Measurements from ENCODE around the gene BOD1. TPM values are rescaled to one million over a fixed set of nuclear protein-coding genes. Genes with fewer than 3 reads are reported as not detected.

The BOD1 gene
- total RNA-seq, 1 donor, result 68.9 TPM

DNA sequence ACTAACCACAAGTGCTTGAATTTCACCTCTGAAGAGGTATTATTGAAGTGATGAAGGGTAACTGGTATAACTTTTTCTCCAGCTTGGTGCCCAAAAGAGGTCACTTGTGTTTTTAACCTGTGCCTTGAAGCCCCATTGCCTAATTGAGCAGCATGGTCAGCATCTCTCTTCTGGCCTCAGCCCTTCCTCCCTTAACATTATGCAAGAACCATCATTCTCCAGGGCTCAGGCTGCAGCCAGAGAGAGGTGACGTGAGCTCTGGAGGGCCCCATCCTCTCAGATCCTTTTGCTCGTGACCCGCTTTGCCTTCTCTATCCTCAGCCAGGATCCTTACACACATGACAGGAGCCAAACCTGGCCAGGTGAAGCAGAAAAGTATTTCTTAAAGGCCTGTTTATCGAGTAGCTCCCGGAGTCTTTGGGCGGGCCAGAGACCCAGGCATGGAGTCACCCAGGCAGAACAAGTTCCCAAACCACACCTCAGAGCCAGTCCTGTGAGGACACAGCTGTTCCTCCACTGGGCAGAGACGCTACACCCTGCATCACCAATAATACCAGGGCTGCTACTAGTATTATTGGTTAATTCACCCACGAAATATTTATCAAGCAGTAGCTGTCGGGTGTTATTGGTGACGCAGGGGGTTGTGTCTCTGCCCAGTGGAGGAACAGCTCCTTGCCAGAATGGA is 29.6 kb upstream of the BOD1 start:
- TF ChIP-seq, protein P1, sequence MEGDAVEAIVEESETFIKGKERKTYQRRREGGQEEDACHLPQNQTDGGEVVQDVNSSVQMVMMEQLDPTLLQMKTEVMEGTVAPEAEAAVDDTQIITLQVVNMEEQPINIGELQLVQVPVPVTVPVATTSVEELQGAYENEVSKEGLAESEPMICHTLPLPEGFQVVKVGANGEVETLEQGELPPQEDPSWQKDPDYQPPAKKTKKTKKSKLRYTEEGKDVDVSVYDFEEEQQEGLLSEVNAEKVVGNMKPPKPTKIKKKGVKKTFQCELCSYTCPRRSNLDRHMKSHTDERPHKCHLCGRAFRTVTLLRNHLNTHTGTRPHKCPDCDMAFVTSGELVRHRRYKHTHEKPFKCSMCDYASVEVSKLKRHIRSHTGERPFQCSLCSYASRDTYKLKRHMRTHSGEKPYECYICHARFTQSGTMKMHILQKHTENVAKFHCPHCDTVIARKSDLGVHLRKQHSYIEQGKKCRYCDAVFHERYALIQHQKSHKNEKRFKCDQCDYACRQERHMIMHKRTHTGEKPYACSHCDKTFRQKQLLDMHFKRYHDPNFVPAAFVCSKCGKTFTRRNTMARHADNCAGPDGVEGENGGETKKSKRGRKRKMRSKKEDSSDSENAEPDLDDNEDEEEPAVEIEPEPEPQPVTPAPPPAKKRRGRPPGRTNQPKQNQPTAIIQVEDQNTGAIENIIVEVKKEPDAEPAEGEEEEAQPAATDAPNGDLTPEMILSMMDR (IDR thresholded peaks at IDR 0.05; ENCODE audit: insufficient read depth, low read length), result no peak
- no peak for DNase-seq (ENCODE audit: low read depth)
- no peak overlapping the region for H3K4me3 ChIP-seq (ENCODE audit: low read depth, low read length)

DNA sequence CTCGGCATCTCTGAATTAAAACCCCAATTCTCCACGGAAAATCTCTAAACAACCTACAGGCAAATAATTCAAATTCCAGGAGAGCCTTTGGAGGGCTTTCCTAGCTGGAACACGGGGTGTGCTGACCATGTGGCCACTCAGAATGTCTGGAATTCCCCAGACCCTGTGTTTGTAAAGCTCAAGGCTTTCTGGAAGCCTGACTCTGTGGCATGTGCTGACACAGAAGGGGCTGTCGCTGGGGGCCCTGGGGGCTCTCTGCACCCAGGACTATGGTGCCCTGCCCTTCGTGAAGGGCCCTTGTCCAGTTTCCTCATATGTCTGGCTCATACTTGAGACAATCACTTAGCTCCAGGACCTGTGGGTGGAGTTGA is 29.0 kb upstream of the BOD1 start:
- TF ChIP-seq, protein P1 (IDR thresholded peaks at IDR 0.05; ENCODE audit: insufficient read depth, low read length), result no peak
- DNase-seq (ENCODE audit: low read depth), result peak; percentile 30
- H3K4me3 ChIP-seq (ENCODE audit: low read depth, low read length), result no peak overlapping the region

DNA sequence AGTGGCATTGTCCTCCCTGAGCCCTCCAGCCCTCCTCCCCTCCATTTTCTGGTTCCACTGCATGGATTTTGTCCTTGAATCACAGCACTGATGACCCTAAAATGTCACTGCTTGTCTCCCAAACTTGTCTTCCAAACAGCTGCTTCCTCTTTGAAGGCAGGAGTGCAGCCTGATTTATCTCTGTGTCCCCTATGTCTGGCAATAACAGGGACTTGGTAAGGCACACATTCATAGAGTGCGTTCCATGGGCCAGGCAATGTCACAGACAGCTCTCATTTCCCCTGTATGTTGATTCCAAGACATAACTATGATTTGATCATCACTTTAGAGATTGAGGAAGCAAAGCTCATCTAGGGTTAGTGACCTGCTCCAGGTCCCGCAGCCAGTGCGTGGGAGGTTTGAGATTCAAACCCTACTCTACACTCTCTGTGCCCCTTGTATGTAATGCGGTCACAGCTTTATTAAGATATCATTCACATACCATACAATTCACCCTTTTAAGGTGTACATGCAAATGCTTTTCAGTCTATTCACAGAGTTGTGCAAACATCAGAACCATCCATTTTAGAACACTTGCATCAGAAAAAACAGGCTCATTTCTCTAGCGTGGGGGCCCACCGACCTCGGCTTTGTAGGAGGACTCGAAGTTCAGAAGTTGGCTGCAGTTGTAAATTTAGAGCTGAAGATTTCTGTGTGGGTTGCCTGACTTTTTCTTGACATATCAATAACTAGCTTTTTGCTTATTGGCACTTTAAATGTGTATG is 28.4 kb upstream of the BOD1 start:
- no peak overlapping the region for H3K4me3 ChIP-seq (ENCODE audit: low read depth, low read length)
- no peak for DNase-seq (ENCODE audit: low read depth)
- TF ChIP-seq, protein P1 (IDR thresholded peaks at IDR 0.05; ENCODE audit: insufficient read depth, low read length), result no peak

DNA sequence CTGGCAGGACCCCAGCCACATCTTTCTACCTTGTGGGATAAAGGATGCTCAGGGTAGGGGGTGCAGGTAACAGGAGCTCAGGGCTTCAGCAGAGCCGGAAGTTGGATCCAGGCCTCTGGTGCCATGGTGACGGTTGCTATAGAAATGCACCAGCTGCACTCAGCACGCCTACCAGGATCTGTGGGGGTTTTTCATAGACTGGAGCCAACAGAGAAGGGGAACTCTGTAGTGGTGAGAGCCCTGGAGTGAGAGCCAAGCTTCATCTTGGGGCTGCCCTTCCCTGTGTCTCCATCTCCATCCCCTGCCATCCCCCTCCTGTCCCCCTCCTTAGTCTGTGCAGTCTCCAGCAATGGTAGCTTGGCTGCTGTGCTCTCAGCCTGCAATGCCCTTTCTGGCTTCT is 27.5 kb upstream of the BOD1 start:
- DNase-seq (ENCODE audit: low read depth), result no peak
- TF ChIP-seq, protein P1 (IDR thresholded peaks at IDR 0.05; ENCODE audit: insufficient read depth, low read length), result no peak

DNA sequence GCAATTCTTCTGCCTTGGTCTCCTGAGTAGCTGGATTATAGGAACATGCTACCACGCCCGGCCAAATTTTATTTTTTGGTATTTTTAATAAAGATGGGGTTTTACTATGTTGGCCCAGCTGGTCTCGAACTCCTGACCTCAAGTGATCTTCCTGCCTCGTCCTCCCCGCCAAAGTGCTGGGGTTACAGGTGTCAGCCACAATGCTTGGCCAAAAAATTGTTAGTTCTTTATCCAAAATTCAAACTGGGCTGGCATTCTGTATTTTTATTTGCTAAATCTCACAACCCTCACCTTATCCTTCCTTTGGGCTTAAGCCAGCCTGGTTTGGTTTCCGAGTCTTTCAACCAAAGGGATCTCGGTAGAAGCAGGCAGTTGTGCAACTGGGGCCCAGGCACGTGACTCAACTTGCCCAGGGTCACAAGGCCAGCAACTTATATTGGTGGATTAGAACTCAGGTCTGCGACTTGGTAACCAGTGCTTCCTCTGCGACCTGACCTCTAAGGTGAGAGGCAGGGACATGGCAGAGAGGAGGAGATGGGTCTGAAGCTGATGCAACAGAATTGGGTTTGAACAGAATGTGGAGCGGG is 26.5 kb upstream of the BOD1 start:
- TF ChIP-seq, protein P1 (IDR thresholded peaks at IDR 0.05; ENCODE audit: insufficient read depth, low read length), result no peak
- H3K4me3 ChIP-seq (ENCODE audit: low read depth, low read length), result no peak overlapping the region

More for the DNA sequence above, 27.5 kb upstream of the BOD1 start:
- H3K4me3 ChIP-seq (ENCODE audit: low read depth, low read length), result no peak overlapping the region

DNA sequence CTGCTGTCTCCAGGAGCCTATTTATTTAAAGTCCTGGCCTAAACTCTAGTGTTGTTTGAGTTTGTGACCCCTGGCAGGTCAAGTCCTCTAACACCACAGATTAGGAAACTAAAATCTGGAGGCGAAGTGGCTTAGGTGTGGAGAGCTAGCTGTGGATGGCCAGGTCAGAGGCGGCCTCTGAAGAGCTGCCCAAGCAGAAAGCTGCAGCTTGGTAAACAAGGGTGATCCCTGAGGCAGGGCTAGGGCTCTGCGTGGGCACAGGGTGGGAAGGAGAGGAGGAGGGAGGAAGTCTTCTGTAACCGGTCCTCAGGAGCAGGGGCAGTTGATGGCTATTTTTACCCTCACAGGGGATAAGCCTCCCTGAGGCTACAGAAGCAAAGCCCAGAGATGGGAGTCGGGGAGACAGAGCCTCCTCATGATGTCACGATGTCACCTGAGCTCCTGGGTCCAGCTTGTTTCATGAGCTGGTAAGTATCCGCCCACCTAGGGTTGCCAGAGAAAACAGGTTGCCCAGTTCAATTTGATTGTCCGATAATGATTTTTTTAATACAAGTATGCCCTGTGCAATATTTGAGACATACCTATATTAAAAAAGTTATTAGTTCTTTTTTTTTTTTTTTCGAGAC is 25.9 kb upstream of the BOD1 start:
- no peak overlapping the region for H3K4me3 ChIP-seq (ENCODE audit: low read depth, low read length)
- no peak for DNase-seq (ENCODE audit: low read depth)
- TF ChIP-seq, protein P1 (IDR thresholded peaks at IDR 0.05; ENCODE audit: insufficient read depth, low read length), result no peak

More for the DNA sequence above, 26.5 kb upstream of the BOD1 start:
- no peak for DNase-seq (ENCODE audit: low read depth)

Measured in fibroblast of the aortic adventitia (primary cell).